Measurements from ENCODE around the gene SLC25A45.

The SLC25A45 gene

GRCh38 chr11:65424205-65425104 is 42.0 kb upstream of the SLC25A45 start (continued):
- TF ChIP-seq ZFP3 (CRISPR knock-in tag; IDR thresholded peaks at IDR 0.05) = peak; percentile 20; the same call in 1 of the 2 replicates
- TF ChIP-seq POU6F1 (CRISPR knock-in tag; IDR thresholded peaks at IDR 0.05; ENCODE audit: borderline replicate concordance, low read depth) = peak; percentile 72; the same call in 1 of the 2 replicates

- no peak for ATAC-seq
- TF ChIP-seq PPARA (CRISPR knock-in tag; IDR thresholded peaks at IDR 0.05; ENCODE audit: borderline replicate concordance) = no peak
- TF ChIP-seq BACH2 (CRISPR knock-in tag; IDR thresholded peaks at IDR 0.05; ENCODE audit: borderline replicate concordance) = no peak
- 0 out of 2 replicates have a peak, but pooled peaks have one; percentile 30 for TF ChIP-seq CSRNP3 (CRISPR knock-in tag; IDR thresholded peaks at IDR 0.05)
- peak; percentile 22 for TF ChIP-seq CREB5 (CRISPR knock-in tag; IDR thresholded peaks at IDR 0.05; ENCODE audit: low read depth)
- TF ChIP-seq ZNF70 (CRISPR knock-in tag; IDR thresholded peaks at IDR 0.05) = no peak; the same call in none of the 2 replicates
- TF ChIP-seq ZC3H10 (CRISPR knock-in tag; IDR thresholded peaks at IDR 0.05) = peak; percentile 50; the same call in 1 of the 2 replicates
- TF ChIP-seq ZFP30 (CRISPR knock-in tag; IDR thresholded peaks at IDR 0.05) = 0 out of 2 replicates have a peak, but pooled peaks have one; percentile 8
- peak; percentile 4; the same call in 1 of the 2 replicates for TF ChIP-seq TOX (CRISPR knock-in tag; IDR thresholded peaks at IDR 0.05; ENCODE audit: borderline replicate concordance)
- no peak for TF ChIP-seq ZFP3 (CRISPR knock-in tag; IDR thresholded peaks at IDR 0.05)
- no peak; the same call in 1 of the 2 replicates for TF ChIP-seq POU6F1 (CRISPR knock-in tag; IDR thresholded peaks at IDR 0.05; ENCODE audit: borderline replicate concordance, low read depth)
- TF ChIP-seq ESRRG (CRISPR knock-in tag; IDR thresholded peaks at IDR 0.05) = peak; percentile 89
- TF ChIP-seq ZNF8 (CRISPR knock-in tag; IDR thresholded peaks at IDR 0.05) = 0 out of 2 replicates have a peak, but pooled peaks have one; percentile 3
Observed at GRCh38 chr11:65423516-65424204, 41.2 kb upstream of the SLC25A45 start.

GRCh38 chr11:65422633-65423515 is 40.4 kb upstream of the SLC25A45 start, which contains the start of gene NEAT1:
NEAT1 (plus strand) TSS chr11:65422798.
- ATAC-seq = peak; percentile 34
- no peak for TF ChIP-seq BACH2 (CRISPR knock-in tag; IDR thresholded peaks at IDR 0.05; ENCODE audit: borderline replicate concordance)
- peak; percentile 100 for TF ChIP-seq CSDC2 (CRISPR knock-in tag; IDR thresholded peaks at IDR 0.05)
- peak; percentile 100 for TF ChIP-seq PATZ1 (CRISPR knock-in tag; IDR thresholded peaks at IDR 0.05; ENCODE audit: borderline replicate concordance)
- TF ChIP-seq TOX (CRISPR knock-in tag; IDR thresholded peaks at IDR 0.05; ENCODE audit: borderline replicate concordance) = peak; percentile 100
- peak; percentile 100 for TF ChIP-seq SNAI2 (CRISPR knock-in tag; IDR thresholded peaks at IDR 0.05)
- peak; percentile 99 for TF ChIP-seq ZNF8 (CRISPR knock-in tag; IDR thresholded peaks at IDR 0.05)
- 0 out of 2 replicates have a peak, but pooled peaks have one; percentile 20 for TF ChIP-seq OSR1 (CRISPR knock-in tag; IDR thresholded peaks at IDR 0.05)
- peak; percentile 100 for TF ChIP-seq ZC3H10 (CRISPR knock-in tag; IDR thresholded peaks at IDR 0.05)
- TF ChIP-seq ISL1 (CRISPR knock-in tag; IDR thresholded peaks at IDR 0.05) = peak; percentile 32; the same call in 1 of the 2 replicates
- peak; percentile 100 for TF ChIP-seq ZNF565 (CRISPR knock-in tag; conservative IDR thresholded peaks at IDR 0.05; ENCODE audit: low read depth)
- TF ChIP-seq TCF4 (CRISPR knock-in tag; IDR thresholded peaks at IDR 0.05; ENCODE audit: borderline replicate concordance) = peak; percentile 99
- TF ChIP-seq ZNF70 (CRISPR knock-in tag; IDR thresholded peaks at IDR 0.05) = peak; percentile 97
- TF ChIP-seq CSRNP3 (CRISPR knock-in tag; IDR thresholded peaks at IDR 0.05) = peak; percentile 100
- peak; percentile 100 for TF ChIP-seq GLIS3 (CRISPR knock-in tag; IDR thresholded peaks at IDR 0.05)
- TF ChIP-seq ZFP30 (CRISPR knock-in tag; IDR thresholded peaks at IDR 0.05) = peak; percentile 98
- peak; percentile 99 for TF ChIP-seq PPARA (CRISPR knock-in tag; IDR thresholded peaks at IDR 0.05; ENCODE audit: borderline replicate concordance)

Measured in SK-N-SH treated with all-trans-retinoic acid at 6 μM for 48 hours (cell line).